Measurements from ENCODE around the gene ESPNL.

ESPNL gene

DNA sequence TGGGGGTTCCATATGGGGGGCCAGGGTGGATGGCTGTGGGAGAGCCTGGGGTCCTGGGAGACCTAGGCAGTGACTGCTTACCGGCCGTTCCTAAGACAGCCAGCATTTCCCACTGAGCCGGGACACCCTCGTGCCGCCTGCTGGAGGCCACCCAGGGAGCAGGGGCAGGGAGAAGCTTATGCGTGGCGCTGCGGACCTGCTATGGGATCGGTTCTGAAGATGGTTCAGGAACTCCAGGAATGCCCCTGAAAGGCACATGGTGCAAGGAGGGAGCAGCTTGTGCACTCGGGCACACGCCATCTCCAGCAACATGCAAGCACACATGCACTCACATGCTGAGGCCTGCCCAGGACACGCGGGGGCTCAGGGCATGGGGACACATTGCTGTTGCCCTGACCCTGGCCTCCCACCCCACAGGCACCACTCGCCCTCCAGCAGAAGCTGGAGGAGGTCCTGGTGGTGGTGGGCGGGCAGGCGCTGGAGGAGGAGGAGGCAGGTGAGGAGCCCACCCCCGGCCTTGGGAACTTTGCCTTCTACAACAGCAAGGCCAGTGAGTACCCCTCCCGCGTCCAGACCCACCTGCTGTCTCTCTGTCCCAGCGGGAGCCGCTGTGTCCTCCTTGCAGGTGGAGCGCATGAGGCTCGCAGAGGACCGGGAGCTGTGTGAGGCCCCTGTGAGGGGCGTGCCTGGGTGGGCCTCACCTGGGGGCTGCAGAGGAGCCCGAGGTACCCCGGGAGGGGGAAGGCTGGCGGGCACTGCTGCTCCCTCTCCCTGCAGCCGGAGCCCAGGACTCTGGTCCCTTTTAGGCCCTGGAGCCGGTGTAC, 42.5 kb downstream of the ESPNL start:
- Histone ChIP-seq H4K20me1 (ENCODE audit: control insufficient read depth, insufficient read depth, low read depth, low read length) (no peaks in the 10 kb centered on the region), H3K9me3 (ENCODE audit: control insufficient read depth, insufficient read depth, low read length) (no peaks in the 10 kb centered on the region), H3K4me3 (ENCODE audit: low read length) (no peak overlapping the region), H3K36me3 (ENCODE audit: control insufficient read depth, low read length) (no peaks in the 10 kb centered on the region), H3K4me2 (ENCODE audit: low read length) (no peak overlapping the region), H3K4me1 (ENCODE audit: control insufficient read depth, low read length) (peaks cover 26% of the 10 kb centered on the region), H3F3A (ENCODE audit: control insufficient read depth, insufficient read depth) (no peaks in the 10 kb centered on the region), H3K79me2 (ENCODE audit: control insufficient read depth, low read length) (no peaks in the 10 kb centered on the region), H3K27me3 (ENCODE audit: control insufficient read depth, low read length) (no peaks in the 10 kb centered on the region), H3K27ac (ENCODE audit: low read depth, low read length) (no peak overlapping the region), H3K9me2 (replicated peaks; ENCODE audit: control insufficient read depth, low read length) (no peaks in the 10 kb centered on the region)
- TF ChIP-seq EZH2phosphoT487 (IDR thresholded peaks at IDR 0.05; ENCODE audit: borderline replicate concordance, low read length) = no peak
- TF ChIP-seq, protein P1, sequence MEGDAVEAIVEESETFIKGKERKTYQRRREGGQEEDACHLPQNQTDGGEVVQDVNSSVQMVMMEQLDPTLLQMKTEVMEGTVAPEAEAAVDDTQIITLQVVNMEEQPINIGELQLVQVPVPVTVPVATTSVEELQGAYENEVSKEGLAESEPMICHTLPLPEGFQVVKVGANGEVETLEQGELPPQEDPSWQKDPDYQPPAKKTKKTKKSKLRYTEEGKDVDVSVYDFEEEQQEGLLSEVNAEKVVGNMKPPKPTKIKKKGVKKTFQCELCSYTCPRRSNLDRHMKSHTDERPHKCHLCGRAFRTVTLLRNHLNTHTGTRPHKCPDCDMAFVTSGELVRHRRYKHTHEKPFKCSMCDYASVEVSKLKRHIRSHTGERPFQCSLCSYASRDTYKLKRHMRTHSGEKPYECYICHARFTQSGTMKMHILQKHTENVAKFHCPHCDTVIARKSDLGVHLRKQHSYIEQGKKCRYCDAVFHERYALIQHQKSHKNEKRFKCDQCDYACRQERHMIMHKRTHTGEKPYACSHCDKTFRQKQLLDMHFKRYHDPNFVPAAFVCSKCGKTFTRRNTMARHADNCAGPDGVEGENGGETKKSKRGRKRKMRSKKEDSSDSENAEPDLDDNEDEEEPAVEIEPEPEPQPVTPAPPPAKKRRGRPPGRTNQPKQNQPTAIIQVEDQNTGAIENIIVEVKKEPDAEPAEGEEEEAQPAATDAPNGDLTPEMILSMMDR (IDR thresholded peaks at IDR 0.05; ENCODE audit: low read depth, low read length, poor library complexity, severe bottlenecking) = no peak

DNA sequence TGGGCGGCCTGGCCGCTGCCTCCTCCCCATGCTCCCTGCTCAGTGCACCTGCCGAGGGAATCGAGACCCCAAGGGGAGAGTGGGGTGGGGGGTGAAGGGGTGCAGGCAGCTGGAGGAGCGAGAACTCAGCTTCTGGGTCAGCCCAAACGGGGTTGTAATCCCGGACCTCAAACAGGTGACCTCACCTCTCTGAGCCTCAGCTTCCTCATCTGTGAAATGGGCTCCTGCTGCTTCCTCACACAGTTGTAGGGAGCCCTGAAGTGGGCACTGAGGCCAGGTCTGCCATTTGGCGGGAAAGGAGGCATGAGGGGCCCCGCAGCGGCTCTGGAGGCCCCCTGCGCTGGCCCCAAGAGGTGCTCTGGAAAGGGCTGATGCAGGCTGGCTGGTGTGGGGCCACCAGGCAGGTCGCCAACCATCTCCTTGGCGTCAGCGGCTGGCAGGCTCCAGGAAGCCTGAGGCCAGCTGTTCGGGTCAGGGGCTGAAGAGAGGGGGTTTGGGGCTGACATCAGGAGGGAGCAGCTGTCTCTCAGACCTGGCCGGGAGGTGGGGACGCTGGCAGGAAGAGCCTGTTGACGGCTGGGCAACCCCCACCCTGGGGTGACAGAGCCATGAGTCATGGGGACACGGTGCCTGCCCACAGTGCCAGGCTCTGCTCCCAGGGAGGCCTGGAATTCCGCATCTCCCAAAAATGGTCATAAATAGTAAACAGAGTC, 43.3 kb downstream of the ESPNL start:
- Histone ChIP-seq H3K79me2 (ENCODE audit: control insufficient read depth, low read length) (no peaks in the 10 kb centered on the region), H3K27me3 (ENCODE audit: control insufficient read depth, low read length) (no peaks in the 10 kb centered on the region), H3K27ac (ENCODE audit: low read depth, low read length) (no peak overlapping the region), H3K9me3 (ENCODE audit: control insufficient read depth, insufficient read depth, low read length) (no peaks in the 10 kb centered on the region), H4K20me1 (ENCODE audit: control insufficient read depth, insufficient read depth, low read depth, low read length) (no peaks in the 10 kb centered on the region), H3F3A (ENCODE audit: control insufficient read depth, insufficient read depth) (no peaks in the 10 kb centered on the region), H3K4me2 (ENCODE audit: low read length) (no peak overlapping the region), H3K4me1 (ENCODE audit: control insufficient read depth, low read length) (peaks cover 20% of the 10 kb centered on the region), H3K4me3 (ENCODE audit: low read length) (no peak overlapping the region), H3K9me2 (replicated peaks; ENCODE audit: control insufficient read depth, low read length) (no peaks in the 10 kb centered on the region), H3K36me3 (ENCODE audit: control insufficient read depth, low read length) (no peaks in the 10 kb centered on the region)
- TF ChIP-seq EZH2phosphoT487 (IDR thresholded peaks at IDR 0.05; ENCODE audit: borderline replicate concordance, low read length) = no peak
- TF ChIP-seq, protein P1 (IDR thresholded peaks at IDR 0.05; ENCODE audit: low read depth, low read length, poor library complexity, severe bottlenecking) = no peak

DNA sequence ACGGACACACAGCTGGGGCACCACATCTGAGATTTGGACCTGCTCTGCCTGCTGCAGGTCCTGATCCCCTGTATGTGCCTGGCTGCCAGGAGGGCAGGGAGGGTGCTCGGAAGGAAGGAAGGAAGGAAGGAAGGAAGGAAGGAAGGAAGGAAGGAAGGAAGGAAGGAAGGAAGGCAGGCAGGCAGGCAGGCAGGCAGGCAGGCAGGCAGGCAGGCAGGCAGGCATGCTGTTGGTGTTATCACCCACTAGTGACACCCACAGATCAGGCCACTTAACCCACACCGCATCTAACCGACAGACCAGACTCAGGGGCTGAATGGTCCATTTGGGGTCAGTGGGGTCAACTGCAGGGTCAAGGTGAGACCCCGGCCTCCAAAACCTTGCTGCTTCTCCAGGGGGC, 44.1 kb downstream of the ESPNL start:
- H3K4me1 ChIP-seq (ENCODE audit: control insufficient read depth, low read length) = peaks cover 11% of the 10 kb centered on the region
- no peaks in the 10 kb centered on the region for H3K27me3 ChIP-seq (ENCODE audit: control insufficient read depth, low read length)
- no peak overlapping the region for H3K4me2 ChIP-seq (ENCODE audit: low read length)
- H3K27ac ChIP-seq (ENCODE audit: low read depth, low read length) = no peak overlapping the region
- no peaks in the 10 kb centered on the region for H3F3A ChIP-seq (ENCODE audit: control insufficient read depth, insufficient read depth)
- no peak overlapping the region for H3K4me3 ChIP-seq (ENCODE audit: low read length)
- no peaks in the 10 kb centered on the region for H3K36me3 ChIP-seq (ENCODE audit: control insufficient read depth, low read length)
- no peaks in the 10 kb centered on the region for H4K20me1 ChIP-seq (ENCODE audit: control insufficient read depth, insufficient read depth, low read depth, low read length)
- H3K9me3 ChIP-seq (ENCODE audit: control insufficient read depth, insufficient read depth, low read length) = no peaks in the 10 kb centered on the region
- no peak for TF ChIP-seq EZH2phosphoT487 (IDR thresholded peaks at IDR 0.05; ENCODE audit: borderline replicate concordance, low read length)
- TF ChIP-seq, protein P1 (IDR thresholded peaks at IDR 0.05; ENCODE audit: low read depth, low read length, poor library complexity, severe bottlenecking) = no peak
- H3K79me2 ChIP-seq (ENCODE audit: control insufficient read depth, low read length) = no peaks in the 10 kb centered on the region
- H3K9me2 ChIP-seq (replicated peaks; ENCODE audit: control insufficient read depth, low read length) = no peaks in the 10 kb centered on the region

All from DOHH2 (cell line).